ENCODE measurements around the gene DHRSX. TPM values are rescaled to one million over a fixed set of nuclear protein-coding genes. Genes with fewer than 3 reads are reported as not detected.

DHRSX gene
- total and polyA plus RNA-seq, 2 donors (not counting 1 experiment from before 2014, with no cell fraction given): 23.7 to 25.6 TPM

GRCh38 chrX:2340991-2341390 is 159.8 kb downstream of the DHRSX start:
- Histone ChIP-seq H3K4me1 (ENCODE audit: control insufficient read depth, extremely low read depth, insufficient read depth, low read length) (no peaks in the 10 kb centered on the region), H3K79me2 (ENCODE audit: control insufficient read depth, insufficient read depth, low read length) (no peaks in the 10 kb centered on the region), H3K9ac (ENCODE audit: insufficient read depth, low read length) (no peak overlapping the region), H3K27ac (ENCODE audit: insufficient read depth, low read length) (no peak overlapping the region), H2AFZ (ENCODE audit: low read length) (no peak overlapping the region), H3K36me3 (ENCODE audit: control insufficient read depth, insufficient read depth, low read length) (no peaks in the 10 kb centered on the region), H4K20me1 (ENCODE audit: control insufficient read depth, extremely low read depth, insufficient read depth, low read length) (no peaks in the 10 kb centered on the region), H3K4me3 (replicated peaks in 1 of 4; ENCODE audit: control extremely low read depth in 1 of 4, insufficient read depth in 1 of 4, low read depth in 3 of 4, low read length in 4 of 4) (no peak overlapping the region), H3K9me3 (ENCODE audit: control insufficient read depth, insufficient read depth, low read depth, low read length) (no peaks in the 10 kb centered on the region), H3K4me2 (ENCODE audit: extremely low read depth, insufficient read depth, low read length) (no peak overlapping the region), H3K27me3 (ENCODE audit: control insufficient read depth, insufficient read depth, low read length) (no peaks in the 10 kb centered on the region)
- peak in 1 of 2 donors; percentile 18 for DNase-seq (ENCODE audit: low read depth in 2 of 2)
- no peak for TF ChIP-seq EZH2 (IDR thresholded peaks at IDR 0.05; ENCODE audit: low read length, missing control alignments)
- TF ChIP-seq, protein P1, sequence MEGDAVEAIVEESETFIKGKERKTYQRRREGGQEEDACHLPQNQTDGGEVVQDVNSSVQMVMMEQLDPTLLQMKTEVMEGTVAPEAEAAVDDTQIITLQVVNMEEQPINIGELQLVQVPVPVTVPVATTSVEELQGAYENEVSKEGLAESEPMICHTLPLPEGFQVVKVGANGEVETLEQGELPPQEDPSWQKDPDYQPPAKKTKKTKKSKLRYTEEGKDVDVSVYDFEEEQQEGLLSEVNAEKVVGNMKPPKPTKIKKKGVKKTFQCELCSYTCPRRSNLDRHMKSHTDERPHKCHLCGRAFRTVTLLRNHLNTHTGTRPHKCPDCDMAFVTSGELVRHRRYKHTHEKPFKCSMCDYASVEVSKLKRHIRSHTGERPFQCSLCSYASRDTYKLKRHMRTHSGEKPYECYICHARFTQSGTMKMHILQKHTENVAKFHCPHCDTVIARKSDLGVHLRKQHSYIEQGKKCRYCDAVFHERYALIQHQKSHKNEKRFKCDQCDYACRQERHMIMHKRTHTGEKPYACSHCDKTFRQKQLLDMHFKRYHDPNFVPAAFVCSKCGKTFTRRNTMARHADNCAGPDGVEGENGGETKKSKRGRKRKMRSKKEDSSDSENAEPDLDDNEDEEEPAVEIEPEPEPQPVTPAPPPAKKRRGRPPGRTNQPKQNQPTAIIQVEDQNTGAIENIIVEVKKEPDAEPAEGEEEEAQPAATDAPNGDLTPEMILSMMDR (conservative IDR thresholded peaks at IDR 0.05 in 1 of 2, IDR thresholded peaks at IDR 0.05 in 1 of 2; ENCODE audit: low read depth in 1 of 2, low read length in 2 of 2): no peak

- Histone ChIP-seq H3K36me3 (ENCODE audit: control insufficient read depth, insufficient read depth, low read length) (no peaks in the 10 kb centered on the region), H3K79me2 (ENCODE audit: control insufficient read depth, insufficient read depth, low read length) (no peaks in the 10 kb centered on the region), H3K27me3 (ENCODE audit: control insufficient read depth, insufficient read depth, low read length) (no peaks in the 10 kb centered on the region), H4K20me1 (ENCODE audit: control insufficient read depth, extremely low read depth, insufficient read depth, low read length) (no peaks in the 10 kb centered on the region), H3K4me2 (ENCODE audit: extremely low read depth, insufficient read depth, low read length) (no peak overlapping the region), H3K4me1 (ENCODE audit: control insufficient read depth, extremely low read depth, insufficient read depth, low read length) (no peaks in the 10 kb centered on the region), H3K9me3 (ENCODE audit: control insufficient read depth, insufficient read depth, low read depth, low read length) (no peaks in the 10 kb centered on the region), H3K4me3 (replicated peaks in 1 of 4; ENCODE audit: control extremely low read depth in 1 of 4, insufficient read depth in 1 of 4, low read depth in 3 of 4, low read length in 4 of 4) (no peak overlapping the region), H2AFZ (ENCODE audit: low read length) (no peak overlapping the region), H3K9ac (ENCODE audit: insufficient read depth, low read length) (no peak overlapping the region), H3K27ac (ENCODE audit: insufficient read depth, low read length) (no peak overlapping the region)
- DNase-seq (ENCODE audit: low read depth in 2 of 2): peak in 1 of 2 donors; percentile 16
- TF ChIP-seq, protein P1 (conservative IDR thresholded peaks at IDR 0.05 in 1 of 2, IDR thresholded peaks at IDR 0.05 in 1 of 2; ENCODE audit: low read depth in 1 of 2, low read length in 2 of 2): no peak
- no peak for TF ChIP-seq EZH2 (IDR thresholded peaks at IDR 0.05; ENCODE audit: low read length, missing control alignments)
Measured at GRCh38 chrX:2336181-2336580, 164.6 kb downstream of the DHRSX start.

- H3K9ac ChIP-seq (ENCODE audit: insufficient read depth, low read length): no peak overlapping the region
- H3K27me3 ChIP-seq (ENCODE audit: control insufficient read depth, insufficient read depth, low read length): no peaks in the 10 kb centered on the region
- H2AFZ ChIP-seq (ENCODE audit: low read length): no peak overlapping the region
- no peaks in the 10 kb centered on the region for H3K9me3 ChIP-seq (ENCODE audit: control insufficient read depth, insufficient read depth, low read depth, low read length)
- H3K36me3 ChIP-seq (ENCODE audit: control insufficient read depth, insufficient read depth, low read length): no peaks in the 10 kb centered on the region
- H3K4me2 ChIP-seq (ENCODE audit: extremely low read depth, insufficient read depth, low read length): no peak overlapping the region
- no peaks in the 10 kb centered on the region for H3K4me1 ChIP-seq (ENCODE audit: control insufficient read depth, extremely low read depth, insufficient read depth, low read length)
- no peak overlapping the region for H3K4me3 ChIP-seq (replicated peaks in 1 of 4; ENCODE audit: control extremely low read depth in 1 of 4, insufficient read depth in 1 of 4, low read depth in 3 of 4, low read length in 4 of 4)
- H3K79me2 ChIP-seq (ENCODE audit: control insufficient read depth, insufficient read depth, low read length): no peaks in the 10 kb centered on the region
- peak; percentile 9 to 44 for DNase-seq (ENCODE audit: low read depth in 2 of 2)
- no peak overlapping the region for H3K27ac ChIP-seq (ENCODE audit: insufficient read depth, low read length)
- no peaks in the 10 kb centered on the region for H4K20me1 ChIP-seq (ENCODE audit: control insufficient read depth, extremely low read depth, insufficient read depth, low read length)
- TF ChIP-seq EZH2 (IDR thresholded peaks at IDR 0.05; ENCODE audit: low read length, missing control alignments): no peak
- TF ChIP-seq, protein P1 (conservative IDR thresholded peaks at IDR 0.05 in 1 of 2, IDR thresholded peaks at IDR 0.05 in 1 of 2; ENCODE audit: low read depth in 1 of 2, low read length in 2 of 2): no peak
Measured at GRCh38 chrX:2334237-2334636, 166.5 kb downstream of the DHRSX start.
